Natural killer cell (primary cell): ENCODE results near the gene PLD1. TPM values are rescaled to one million over a fixed set of nuclear protein-coding genes. Genes with fewer than 3 reads are reported as not detected.

ENCODE experiments used
- ATAC-seq, 3 donors: fragments of 150-1000 bp in 2 of 3; fragments of 200-7000 bp in 1 of 3; cut with Tn5 transposase; 1 replicate in 1 of 3; 2 replicates in 2 of 3; pipeline ENCODE4 v1.10.0; 2021; ENCODE audit warnings: mild to moderate bottlenecking in 2 of 3, moderate library complexity in 2 of 3
- DNase-seq, 2 donors: peaks; one replicate each; pipeline versions ENCODE4 v3.0.0 to v3.0.0-alpha.2; 2013 to 2021; ENCODE audit warnings: mixed read lengths in 1 of 2
- H3K27ac ChIP-seq: one replicate; pipeline ENCODE4 v1.5.1; 2013; ENCODE audit warnings: mild to moderate bottlenecking, low read length
- H3K27me3 ChIP-seq: one replicate; pipeline ENCODE4 v1.6.1; 2013; ENCODE audit warnings: low read length; ENCODE audit not compliant: control insufficient read depth, insufficient read depth
- H3K36me3 ChIP-seq: one replicate; pipeline ENCODE4 v1.6.1; 2013; ENCODE audit warnings: low read length; ENCODE audit not compliant: control insufficient read depth, insufficient read depth
- H3K4me1 ChIP-seq: one replicate; pipeline ENCODE4 v1.6.1; 2013; ENCODE audit warnings: low read length; ENCODE audit not compliant: control insufficient read depth, insufficient read depth
- H3K4me3 ChIP-seq: one replicate; pipeline ENCODE4 v1.5.1; 2013; ENCODE audit warnings: low read length
- H3K9me3 ChIP-seq: one replicate; pipeline ENCODE4 v1.6.1; 2013; ENCODE audit warnings: low read length; ENCODE audit not compliant: control insufficient read depth, insufficient read depth
- H3K27ac Mint-ChIP-seq, 2 donors: one replicate each; pipeline ENCODE4 v1.8.0; 2022; ENCODE audit warnings: mild to moderate bottlenecking in 2 of 2, mixed read lengths in 2 of 2, moderate library complexity in 1 of 2
- H3K27me3 Mint-ChIP-seq, 2 donors: one replicate each; pipeline ENCODE4 v1.8.0; 2022; ENCODE audit warnings: low read depth in 2 of 2, mixed read lengths in 2 of 2
- H3K36me3 Mint-ChIP-seq: one replicate; pipeline ENCODE4 v1.8.0; 2022; ENCODE audit warnings: mixed read lengths
- H3K4me1 Mint-ChIP-seq, 2 donors: one replicate each; pipeline ENCODE4 v1.8.0; 2022; ENCODE audit warnings: mixed read lengths in 2 of 2
- H3K4me3 Mint-ChIP-seq: one replicate; pipeline ENCODE4 v1.8.0; 2022; ENCODE audit warnings: mild to moderate bottlenecking, moderate library complexity, mixed read lengths
- H3K9me3 Mint-ChIP-seq, 2 donors: one replicate each; pipeline ENCODE4 v1.8.0; 2022; ENCODE audit warnings: mixed read lengths in 2 of 2
- WGBS: methylation state at CpG from one replicate; pipeline ENCODE4 v1.1.7; 2013; ENCODE audit warnings: missing lambda C conversion rate; ENCODE audit not compliant: insufficient coverage; 5-methylcytosine and 5-hydroxymethylcytosine counted together
- intact Hi-C: fragments of 100-400 bp; cut with micrococcal nuclease; formaldehyde crosslinking; loops from one replicate; pipeline ENCODE4 v1.14.2; 2022
- total RNA-seq, 4 donors: library from RNA; stranded (reverse); fragments of 120-200 nt in 1 of 4; gene quantifications; one replicate each; pipeline versions ENCODE4 v1.2.3 to v1.2.4, GENCODE V29; 2013 to 2022
- TF ChIP-seq, protein P1 (sequence below): fragments of 200-600 bp; IDR thresholded peaks from one replicate; pipeline ENCODE4 v1.8.0; 2022; ENCODE audit warnings: antibody characterized with exemption

PLD1 gene
- total RNA-seq, 3 donors from 2014 or later (not counting 1 experiment from before 2014, with no cell fraction given) = 13.2 to 26.3 (median 17.1) TPM

DNA sequence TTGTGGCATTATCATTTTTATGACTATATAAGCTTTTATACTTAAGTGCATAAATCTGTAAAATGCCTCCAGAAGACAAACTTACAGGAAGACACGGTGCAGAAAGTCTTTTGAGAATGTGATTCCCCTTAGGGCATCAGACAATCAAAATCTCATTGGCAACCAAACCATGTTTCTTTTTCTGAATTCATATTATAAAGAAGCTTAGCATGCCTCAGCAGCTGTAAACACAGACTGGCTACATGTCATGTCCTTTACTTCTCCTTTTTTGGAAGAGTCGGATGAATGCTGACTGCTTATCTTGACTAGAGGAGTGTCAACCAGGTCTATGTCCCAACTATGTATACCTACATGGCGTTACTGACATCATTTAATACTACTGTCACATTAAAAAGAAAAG, 150.1 kb downstream of the PLD1 start:
- TF ChIP-seq, protein P1, sequence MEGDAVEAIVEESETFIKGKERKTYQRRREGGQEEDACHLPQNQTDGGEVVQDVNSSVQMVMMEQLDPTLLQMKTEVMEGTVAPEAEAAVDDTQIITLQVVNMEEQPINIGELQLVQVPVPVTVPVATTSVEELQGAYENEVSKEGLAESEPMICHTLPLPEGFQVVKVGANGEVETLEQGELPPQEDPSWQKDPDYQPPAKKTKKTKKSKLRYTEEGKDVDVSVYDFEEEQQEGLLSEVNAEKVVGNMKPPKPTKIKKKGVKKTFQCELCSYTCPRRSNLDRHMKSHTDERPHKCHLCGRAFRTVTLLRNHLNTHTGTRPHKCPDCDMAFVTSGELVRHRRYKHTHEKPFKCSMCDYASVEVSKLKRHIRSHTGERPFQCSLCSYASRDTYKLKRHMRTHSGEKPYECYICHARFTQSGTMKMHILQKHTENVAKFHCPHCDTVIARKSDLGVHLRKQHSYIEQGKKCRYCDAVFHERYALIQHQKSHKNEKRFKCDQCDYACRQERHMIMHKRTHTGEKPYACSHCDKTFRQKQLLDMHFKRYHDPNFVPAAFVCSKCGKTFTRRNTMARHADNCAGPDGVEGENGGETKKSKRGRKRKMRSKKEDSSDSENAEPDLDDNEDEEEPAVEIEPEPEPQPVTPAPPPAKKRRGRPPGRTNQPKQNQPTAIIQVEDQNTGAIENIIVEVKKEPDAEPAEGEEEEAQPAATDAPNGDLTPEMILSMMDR = no peak
- Mint-ChIP-seq H3K36me3 (peaks cover 10% of the 10 kb centered on the region), H3K4me3 (no peak overlapping the region), H3K27me3 (no peaks in the 10 kb centered on the region), H3K4me1 (no peaks in the 10 kb centered on the region), H3K27ac (no peak overlapping the region), H3K9me3 (no peaks in the 10 kb centered on the region)
- DNase-seq = no peak
- Histone ChIP-seq H3K4me1 (no peaks in the 10 kb centered on the region), H3K27me3 (no peaks in the 10 kb centered on the region), H3K9me3 (no peaks in the 10 kb centered on the region), H3K27ac (no peak overlapping the region), H3K36me3 (no peaks in the 10 kb centered on the region), H3K4me3 (no peak overlapping the region)
- 80% methylated on average over 2 of the region's 3 CpGs for WGBS
- no peak for ATAC-seq
- intact Hi-C loops = no loop called here

DNA sequence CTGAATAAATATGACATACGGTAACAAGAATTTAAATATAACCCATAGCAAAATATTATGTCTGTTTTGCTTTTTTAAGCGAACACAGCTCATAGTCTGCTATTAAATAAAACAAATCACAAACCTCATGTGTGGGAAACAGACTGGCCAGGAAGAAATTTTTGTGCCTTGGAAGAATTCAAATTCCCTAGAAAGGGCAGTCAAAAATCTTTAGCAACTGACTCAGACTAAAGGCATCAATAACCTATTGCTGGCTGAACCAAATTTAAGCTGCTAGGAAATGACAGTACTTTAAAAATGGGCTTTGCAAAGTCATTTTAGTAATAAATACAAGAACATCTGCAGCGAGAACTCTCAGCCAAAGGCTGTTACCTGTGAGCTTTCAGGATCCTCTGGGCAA, 151.4 kb downstream of the PLD1 start:
- H3K36me3 Mint-ChIP-seq = peaks cover 10% of the 10 kb centered on the region
- no peak overlapping the region for H3K4me3 Mint-ChIP-seq
- H3K36me3 ChIP-seq = no peaks in the 10 kb centered on the region
- H3K4me3 ChIP-seq = no peak overlapping the region
- H3K27ac Mint-ChIP-seq = no peak overlapping the region
- no peaks in the 10 kb centered on the region for H3K9me3 ChIP-seq
- H3K4me1 Mint-ChIP-seq = no peaks in the 10 kb centered on the region
- ATAC-seq (no peak), DNase-seq (no peak)
- H3K27me3 Mint-ChIP-seq = no peaks in the 10 kb centered on the region
- no peaks in the 10 kb centered on the region for H3K4me1 ChIP-seq
- intact Hi-C loops = no loop called here
- no peaks in the 10 kb centered on the region for H3K9me3 Mint-ChIP-seq
- WGBS = 95% methylated on average over 3 of the region's 3 CpGs
- no peak overlapping the region for H3K27ac ChIP-seq
- TF ChIP-seq, protein P1 = no peak
- no peaks in the 10 kb centered on the region for H3K27me3 ChIP-seq

DNA sequence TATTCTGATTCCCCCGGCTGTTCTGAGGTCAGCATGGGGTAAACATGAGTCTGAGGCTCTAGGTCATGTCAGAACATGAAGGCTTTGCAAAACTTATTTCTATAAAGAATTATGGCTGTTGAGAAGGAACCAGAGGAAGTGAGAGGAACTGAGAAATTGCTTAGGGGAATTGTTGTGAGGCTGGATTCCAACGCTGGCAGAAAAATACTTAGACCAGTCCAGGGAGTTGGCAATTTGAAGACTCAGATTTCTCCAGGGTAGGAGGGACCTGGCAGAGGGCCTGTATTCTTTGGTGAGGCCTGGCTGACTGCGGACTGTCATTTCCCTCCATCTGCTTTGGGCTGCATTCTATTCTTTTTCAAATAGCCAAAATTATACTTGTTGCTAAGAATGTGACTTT, 155.5 kb downstream of the PLD1 start:
- intact Hi-C loops = no loop called here
- WGBS = 61% methylated on average over 3 of the region's 3 CpGs
- Histone ChIP-seq H3K4me1 (no peaks in the 10 kb centered on the region), H3K36me3 (no peaks in the 10 kb centered on the region), H3K4me3 (no peak overlapping the region), H3K27me3 (no peaks in the 10 kb centered on the region), H3K27ac (no peak overlapping the region), H3K9me3 (no peaks in the 10 kb centered on the region)
- DNase-seq (no peak), ATAC-seq (no peak)
- Mint-ChIP-seq H3K36me3 (no peaks in the 10 kb centered on the region), H3K9me3 (no peaks in the 10 kb centered on the region), H3K4me1 (peaks cover 0 to 6% of the 10 kb centered on the region in 2 donors), H3K27me3 (no peaks in the 10 kb centered on the region), H3K4me3 (no peak overlapping the region), H3K27ac (no peak overlapping the region)
- TF ChIP-seq, protein P1 = no peak

DNA sequence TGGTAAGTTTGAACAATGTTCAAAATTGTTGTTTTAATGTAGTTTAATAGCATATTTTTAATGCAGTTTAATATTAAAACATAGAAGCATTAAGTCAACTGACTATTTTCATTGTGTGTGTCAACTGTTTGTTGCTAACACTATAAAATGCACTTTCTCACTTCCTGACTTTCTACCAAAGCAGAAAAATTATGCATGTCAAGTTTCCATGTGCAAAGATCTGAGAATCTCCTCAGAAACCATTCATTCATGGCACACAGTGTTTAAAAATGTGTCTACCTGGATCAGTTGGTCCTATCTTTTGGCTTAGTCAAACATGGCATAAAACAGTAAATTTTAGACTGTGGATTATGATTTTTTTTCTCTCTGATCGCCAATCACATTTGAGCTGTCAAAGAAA, 156.0 kb downstream of the PLD1 start:
- no peaks in the 10 kb centered on the region for H3K9me3 ChIP-seq
- DNase-seq (no peak), ATAC-seq (no peak)
- H3K4me3 ChIP-seq = no peak overlapping the region
- no peaks in the 10 kb centered on the region for H3K9me3 Mint-ChIP-seq
- WGBS = 88% methylated on average over 1 of the region's 1 CpG
- H3K27me3 Mint-ChIP-seq = no peaks in the 10 kb centered on the region
- no peaks in the 10 kb centered on the region for H3K27me3 ChIP-seq
- H3K4me1 Mint-ChIP-seq = peaks cover 0 to 6% of the 10 kb centered on the region in 2 donors
- no peak overlapping the region for H3K4me3 Mint-ChIP-seq
- TF ChIP-seq, protein P1 = no peak
- intact Hi-C loops = no loop called here
- no peak overlapping the region for H3K27ac ChIP-seq
- H3K36me3 Mint-ChIP-seq = no peaks in the 10 kb centered on the region
- no peak overlapping the region for H3K27ac Mint-ChIP-seq
- H3K4me1 ChIP-seq = no peaks in the 10 kb centered on the region
- no peaks in the 10 kb centered on the region for H3K36me3 ChIP-seq
